Cardiac muscle cell (in vitro differentiated cells and primary cell): ENCODE measurements around the gene BTG2. TPM values are rescaled to one million over a fixed set of nuclear protein-coding genes. Genes with fewer than 3 reads are reported as not detected.

Experiments
- DNase-seq, 2 donors: peaks; one replicate each; pipeline versions ENCODE4 v3.0.0 to v3.0.0-alpha.2; 2010 to 2017; ENCODE audit warnings: low read depth in 1 of 2, low spot score in 1 of 2
- H3K27ac ChIP-seq: fragments of 200-600 bp; sonication (generic); 2 replicates; pipeline ENCODE4 v1.5.1; 2016
- H3K27me3 ChIP-seq: fragments of 200-600 bp; sonication (generic); 2 replicates; pipeline ENCODE4 v1.6.0; 2016; ENCODE audit warnings: control low read depth
- H3K36me3 ChIP-seq: fragments of 200-600 bp; sonication (generic); 2 replicates; pipeline ENCODE4 v1.5.1; 2016; ENCODE audit warnings: control low read depth
- H3K4me1 ChIP-seq: fragments of 200-600 bp; sonication (generic); 2 replicates; pipeline ENCODE4 v1.8.1; 2017; ENCODE audit warnings: low read depth, mild to moderate bottlenecking, mixed run types
- H3K4me3 ChIP-seq: fragments of 200-600 bp; sonication (generic); 2 replicates; pipeline ENCODE4 v1.5.1; 2016; ENCODE audit warnings: mild to moderate bottlenecking
- H3K9me3 ChIP-seq: fragments of 200-600 bp; sonication (generic); 2 replicates; pipeline ENCODE4 v1.5.1; 2017; ENCODE audit warnings: low read depth, mild to moderate bottlenecking, control low read depth
- CTCF ChIP-seq: IDR thresholded peaks from 2 replicates; pipeline ENCODE4 v1.5.1; 2012; ENCODE audit warnings: low read depth, mild to moderate bottlenecking, low read length
- polyA plus RNA-seq: library from polyadenylated mRNA; unstranded; fragments of >200 nt; fragmentation: Nextera tagmentation; extraction: Ambion mirVana; gene quantifications from 2 replicates; pipeline ENCODE4 v1.2.1, GENCODE V29; 2016
- total RNA-seq: library from RNA; depleted of rRNA; stranded (reverse); fragments of >200 nt; gene quantifications from 2 replicates; pipeline ENCODE4 v1.2.3, GENCODE V29; 2016

Gene BTG2
- total and polyA plus RNA-seq, 2 experiments from 2014 or later, result 45.6 to 66.0 TPM

- no peaks in the 10 kb centered on the region for H3K27me3 ChIP-seq
- H3K4me3 ChIP-seq, result peak overlapping the region; percentile 35
- H3K27ac ChIP-seq, result no peak overlapping the region
- no peaks in the 10 kb centered on the region for H3K9me3 ChIP-seq
- peak; percentile 94 for TF ChIP-seq CTCF
- H3K4me1 ChIP-seq, result no peaks in the 10 kb centered on the region
- H3K36me3 ChIP-seq, result no peaks in the 10 kb centered on the region
- DNase-seq, result peak; percentile 91 to 92
Observed at GRCh38 chr1:203267347-203267846, 37.9 kb upstream of the BTG2 start.

GRCh38 chr1:203267912-203268311, 37.4 kb upstream of the BTG2 start:
- no peak for TF ChIP-seq CTCF
- Histone ChIP-seq H3K27me3 (no peaks in the 10 kb centered on the region), H3K4me1 (no peaks in the 10 kb centered on the region), H3K9me3 (no peaks in the 10 kb centered on the region), H3K36me3 (no peaks in the 10 kb centered on the region), H3K27ac (no peak overlapping the region), H3K4me3 (no peak overlapping the region)
- no peak for DNase-seq

GRCh38 chr1:203268901-203269653, 36.2 kb upstream of the BTG2 start:
- H3K27me3 ChIP-seq, result no peaks in the 10 kb centered on the region
- TF ChIP-seq CTCF, result peak; percentile 94
- H3K36me3 ChIP-seq, result no peaks in the 10 kb centered on the region
- H3K9me3 ChIP-seq, result no peaks in the 10 kb centered on the region
- no peak overlapping the region for H3K4me3 ChIP-seq
- H3K4me1 ChIP-seq, result peaks cover 9% of the 10 kb centered on the region
- peak; percentile 81 to 85 for DNase-seq
- H3K27ac ChIP-seq, result no peak overlapping the region

- Histone ChIP-seq H3K27me3 (no peaks in the 10 kb centered on the region), H3K4me1 (peaks cover 10% of the 10 kb centered on the region), H3K36me3 (no peaks in the 10 kb centered on the region), H3K4me3 (no peak overlapping the region), H3K9me3 (no peaks in the 10 kb centered on the region), H3K27ac (no peak overlapping the region)
- DNase-seq, result no peak
- TF ChIP-seq CTCF, result no peak
Observed at GRCh38 chr1:203269654-203270020, 35.7 kb upstream of the BTG2 start.

- no peak for TF ChIP-seq CTCF
- Histone ChIP-seq H3K36me3 (no peaks in the 10 kb centered on the region), H3K4me3 (no peak overlapping the region), H3K4me1 (peaks cover 11% of the 10 kb centered on the region), H3K9me3 (no peaks in the 10 kb centered on the region), H3K27ac (no peak overlapping the region), H3K27me3 (no peaks in the 10 kb centered on the region)
- DNase-seq, result no peak
Observed at GRCh38 chr1:203270448-203270847, 34.9 kb upstream of the BTG2 start.
